GM19397 (cell line): ENCODE measurements around the gene CYTH4.

Source experiments
- ATAC-seq: cut with Tn5 transposase; IDR thresholded peaks from one replicate; pipeline ENCODE4 v1.9.1; 2021; ENCODE audit warnings: mild to moderate bottlenecking, moderate library complexity; ENCODE audit not compliant: unreplicated experiment

CYTH4 gene

DNA sequence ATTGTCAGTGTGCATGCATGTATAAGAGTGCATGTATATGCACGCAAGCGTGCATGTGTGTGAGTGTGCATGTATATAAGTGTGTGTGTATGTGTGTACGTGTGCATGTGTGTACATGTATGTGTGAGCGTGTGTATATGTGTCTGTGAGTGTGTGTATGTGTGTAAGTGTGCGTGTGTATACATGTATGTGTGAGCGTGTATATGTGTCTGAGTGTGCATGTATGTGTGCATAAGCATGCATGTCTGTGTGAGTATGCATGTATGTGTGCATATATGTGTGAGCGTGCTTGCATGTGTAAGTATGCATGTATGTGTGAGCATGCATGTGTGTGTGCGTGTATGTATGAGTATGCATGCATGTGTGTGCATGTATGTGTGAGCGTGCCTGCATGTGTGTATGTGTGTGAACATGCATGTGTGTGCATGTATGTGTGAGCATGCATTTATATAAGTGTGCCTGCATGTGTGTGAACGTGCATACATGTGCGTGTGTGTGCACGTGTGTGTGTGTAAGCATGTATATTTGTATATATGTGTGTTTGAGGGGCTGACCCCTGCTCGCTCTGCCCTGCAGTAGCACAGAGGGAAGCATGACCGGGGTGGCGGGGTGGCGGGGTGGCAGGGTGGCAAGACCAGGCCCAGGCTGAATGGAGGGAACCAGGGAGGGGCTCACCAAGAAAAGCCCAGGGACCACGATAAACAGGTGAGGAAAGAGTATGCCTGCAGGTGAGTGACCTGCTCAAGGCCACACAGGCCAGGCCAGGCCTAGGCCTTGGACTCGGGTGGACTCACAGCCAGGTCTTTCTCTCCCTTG, 26.3 kb downstream of the CYTH4 start:
- no peak for ATAC-seq

GRCh38 chr22:37309211-37310074, 27.1 kb downstream of the CYTH4 start:
- ATAC-seq: no peak

- no peak for ATAC-seq
Measured at GRCh38 chr22:37310075-37310606, 27.8 kb downstream of the CYTH4 start.

DNA sequence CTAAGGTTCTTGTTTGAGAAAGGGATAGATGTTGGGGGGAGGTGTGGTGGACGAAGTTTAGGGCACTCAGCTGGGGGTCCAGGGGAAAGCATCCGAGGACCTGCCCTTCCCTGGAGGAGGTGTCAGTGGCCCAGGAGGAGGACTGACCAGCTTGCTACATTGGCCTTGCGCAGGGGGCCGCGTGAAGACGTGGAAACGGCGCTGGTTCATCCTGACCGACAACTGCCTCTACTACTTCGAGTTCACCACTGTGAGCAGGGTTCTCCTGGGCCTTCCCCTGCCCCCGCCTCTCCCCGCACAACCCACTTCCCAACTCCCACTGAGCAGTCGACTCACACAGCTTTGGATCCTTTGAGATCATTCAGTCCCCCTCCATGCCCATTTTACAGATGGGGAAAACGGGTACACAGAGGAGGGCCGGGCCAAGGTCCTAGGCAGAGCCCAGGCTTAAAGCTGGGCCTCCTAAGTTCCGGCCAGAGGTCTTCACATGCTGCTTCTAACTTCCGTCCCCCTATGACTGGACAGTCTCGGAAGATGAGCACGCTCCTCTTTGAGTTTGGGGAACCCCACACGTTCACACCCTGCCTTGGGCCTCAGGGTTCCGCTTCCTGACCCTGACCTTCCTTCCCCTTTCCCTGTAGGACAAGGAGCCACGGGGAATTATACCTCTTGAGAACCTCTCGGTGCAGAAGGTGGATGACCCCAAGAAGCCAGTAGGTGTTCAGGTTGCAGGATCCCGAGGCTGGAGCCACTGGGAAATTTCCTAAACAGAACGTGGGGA, 28.7 kb downstream of the CYTH4 start:
- no peak for ATAC-seq

- no peak for ATAC-seq
Measured at GRCh38 chr22:37311761-37312312, 29.5 kb downstream of the CYTH4 start.

DNA sequence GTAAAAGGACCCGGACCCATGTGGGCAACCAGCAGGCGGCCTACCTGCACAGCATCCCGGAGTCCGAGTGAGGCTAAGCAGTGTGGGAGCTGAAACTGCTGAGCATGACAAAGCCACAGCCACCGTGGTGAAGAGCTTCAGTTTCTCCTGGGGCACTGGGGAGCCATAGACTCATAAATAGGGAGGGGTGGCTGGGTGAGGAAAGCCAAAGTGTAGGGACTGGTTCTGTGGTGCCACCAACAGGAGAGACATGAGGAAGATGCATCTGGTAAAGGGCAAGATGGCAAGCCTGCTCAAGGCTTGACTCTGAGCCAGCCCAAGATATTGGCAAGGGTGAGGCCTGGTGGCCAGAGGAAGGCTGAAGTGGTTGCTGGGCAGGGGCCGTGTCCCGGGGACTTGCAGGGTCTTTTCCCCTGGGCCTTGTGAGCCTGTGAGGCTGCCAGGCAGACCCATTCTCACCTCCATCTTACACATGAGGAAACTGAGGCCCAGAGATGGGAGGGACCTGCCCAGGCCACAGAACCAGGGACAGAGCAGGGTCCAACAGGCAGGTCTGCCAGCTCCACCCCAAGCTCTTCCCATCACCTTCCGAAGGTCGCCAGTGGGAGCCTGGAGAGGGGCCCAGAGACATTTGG, 30.4 kb downstream of the CYTH4 start:
- ATAC-seq: no peak

DNA sequence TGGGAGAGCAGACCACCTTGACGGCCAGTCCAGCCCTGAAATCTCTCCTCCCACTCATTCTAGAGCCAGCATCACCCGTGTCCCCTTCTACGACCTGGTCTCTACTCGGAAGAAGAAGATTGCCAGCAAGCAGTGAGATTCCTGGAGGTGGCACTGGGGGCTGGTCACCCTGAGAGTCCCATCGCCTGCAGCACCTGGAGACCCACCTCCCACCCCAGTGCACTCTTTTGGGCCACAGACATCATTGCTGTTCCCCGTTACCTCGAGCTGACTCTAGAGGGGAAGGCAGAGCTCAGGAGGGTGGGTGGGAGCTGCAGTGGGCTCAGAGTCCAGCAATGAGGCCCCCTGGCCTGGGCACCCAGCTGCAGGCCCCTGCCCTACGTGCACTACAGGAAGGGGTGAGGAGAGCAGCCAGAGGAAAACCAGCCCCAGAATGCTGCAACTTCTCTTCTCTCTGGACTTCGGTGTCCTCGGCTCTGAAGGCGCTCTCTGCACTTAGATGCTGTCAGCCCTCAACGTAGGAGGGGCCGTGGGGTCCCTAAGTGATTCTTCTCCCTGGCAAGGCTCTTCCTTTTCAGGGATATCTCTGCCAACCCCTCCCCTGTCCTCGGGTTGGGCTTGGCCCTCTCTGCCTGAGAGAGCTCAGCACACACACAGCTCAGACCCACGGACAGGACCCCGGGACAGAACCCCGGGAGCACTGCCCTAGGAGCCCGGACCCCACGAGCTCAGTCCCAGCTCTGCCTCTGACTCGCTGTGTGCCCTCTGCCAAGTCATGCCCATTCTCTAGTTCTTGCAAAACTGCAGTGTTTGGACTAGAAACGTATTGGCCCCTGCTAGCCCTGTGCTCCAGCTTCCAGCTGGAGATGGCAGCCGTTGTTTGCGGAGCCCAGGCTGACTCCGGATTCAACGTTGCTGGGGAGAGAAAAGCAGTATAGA, 31.3 kb downstream of the CYTH4 start:
- ATAC-seq: no peak

- ATAC-seq: no peak
Measured at GRCh38 chr22:37314315-37315074, 32.2 kb downstream of the CYTH4 start.

- no peak for ATAC-seq
Measured at GRCh38 chr22:37316405-37316804, 34.1 kb downstream of the CYTH4 start.

DNA sequence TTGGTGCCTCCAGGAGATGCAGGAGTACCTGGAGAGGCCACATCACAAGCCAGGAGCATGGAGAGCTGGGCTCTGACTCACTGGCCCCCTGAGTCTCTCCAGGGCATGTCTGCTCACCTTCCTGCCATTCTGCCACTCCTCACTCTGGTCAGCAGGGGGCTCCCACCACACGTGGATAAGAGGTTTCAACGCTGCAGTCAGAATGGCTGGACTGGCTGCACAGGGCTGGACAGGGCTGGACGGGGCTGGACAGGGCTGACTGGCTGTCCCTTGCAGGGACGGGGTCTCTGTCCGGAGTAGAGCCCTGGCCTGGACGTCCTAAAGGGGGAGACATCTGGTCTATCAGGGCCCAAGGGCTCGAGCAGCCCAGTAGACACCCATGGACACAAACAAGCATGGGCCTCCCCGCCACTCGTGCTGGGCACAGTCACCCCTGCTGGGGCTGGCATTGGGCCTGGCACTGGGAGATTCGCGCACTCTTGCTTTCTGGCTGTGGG, 34.6 kb downstream of the CYTH4 start:
- no peak for ATAC-seq

DNA sequence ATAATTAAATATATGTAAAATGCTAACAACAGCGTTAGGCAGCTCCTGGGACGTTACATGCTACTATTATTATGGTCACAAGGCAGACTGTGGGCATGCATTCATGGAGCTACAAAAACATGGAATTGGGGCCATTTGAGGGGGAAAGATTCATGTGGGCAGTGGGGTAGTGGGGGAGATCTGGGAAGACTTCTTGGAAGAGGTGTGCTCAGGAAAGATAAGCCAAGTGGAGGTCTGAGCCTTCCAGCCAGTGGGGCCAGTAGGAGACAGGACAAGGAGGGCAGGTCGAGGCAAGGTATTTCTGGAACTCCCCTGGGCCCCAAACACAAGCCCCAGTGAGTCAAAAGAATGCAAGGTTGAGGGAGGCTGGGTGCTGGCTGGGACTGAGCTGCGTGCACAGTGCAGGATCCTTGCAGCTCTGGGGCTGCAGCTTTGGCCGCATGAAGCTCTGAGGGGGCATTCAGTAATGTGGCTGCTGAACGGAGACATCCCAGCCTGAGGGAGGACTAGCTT, 35.4 kb downstream of the CYTH4 start:
- ATAC-seq: no peak

- ATAC-seq: no peak
Measured at GRCh38 chr22:37318364-37319109, 36.2 kb downstream of the CYTH4 start.

DNA sequence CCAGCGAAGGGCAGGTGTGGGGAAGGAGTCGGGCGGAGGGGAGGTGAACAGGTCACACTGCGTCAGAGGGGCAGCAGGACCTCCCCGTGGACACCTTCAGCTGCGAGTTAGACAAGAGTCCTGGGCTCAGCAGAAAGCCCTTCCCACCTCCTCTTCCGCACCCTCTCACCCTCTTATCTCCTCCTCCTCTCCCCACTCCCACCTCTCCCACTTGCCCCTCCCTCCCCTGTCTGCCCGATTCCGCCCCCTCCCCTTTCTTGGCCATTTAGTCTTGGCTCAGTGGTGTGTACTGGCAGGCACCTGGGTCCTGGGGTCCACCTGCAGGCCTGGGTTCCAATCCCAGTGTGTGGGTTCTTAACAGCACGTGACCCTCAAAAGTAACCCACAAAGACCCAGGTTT, 37.2 kb downstream of the CYTH4 start:
- ATAC-seq: no peak

DNA sequence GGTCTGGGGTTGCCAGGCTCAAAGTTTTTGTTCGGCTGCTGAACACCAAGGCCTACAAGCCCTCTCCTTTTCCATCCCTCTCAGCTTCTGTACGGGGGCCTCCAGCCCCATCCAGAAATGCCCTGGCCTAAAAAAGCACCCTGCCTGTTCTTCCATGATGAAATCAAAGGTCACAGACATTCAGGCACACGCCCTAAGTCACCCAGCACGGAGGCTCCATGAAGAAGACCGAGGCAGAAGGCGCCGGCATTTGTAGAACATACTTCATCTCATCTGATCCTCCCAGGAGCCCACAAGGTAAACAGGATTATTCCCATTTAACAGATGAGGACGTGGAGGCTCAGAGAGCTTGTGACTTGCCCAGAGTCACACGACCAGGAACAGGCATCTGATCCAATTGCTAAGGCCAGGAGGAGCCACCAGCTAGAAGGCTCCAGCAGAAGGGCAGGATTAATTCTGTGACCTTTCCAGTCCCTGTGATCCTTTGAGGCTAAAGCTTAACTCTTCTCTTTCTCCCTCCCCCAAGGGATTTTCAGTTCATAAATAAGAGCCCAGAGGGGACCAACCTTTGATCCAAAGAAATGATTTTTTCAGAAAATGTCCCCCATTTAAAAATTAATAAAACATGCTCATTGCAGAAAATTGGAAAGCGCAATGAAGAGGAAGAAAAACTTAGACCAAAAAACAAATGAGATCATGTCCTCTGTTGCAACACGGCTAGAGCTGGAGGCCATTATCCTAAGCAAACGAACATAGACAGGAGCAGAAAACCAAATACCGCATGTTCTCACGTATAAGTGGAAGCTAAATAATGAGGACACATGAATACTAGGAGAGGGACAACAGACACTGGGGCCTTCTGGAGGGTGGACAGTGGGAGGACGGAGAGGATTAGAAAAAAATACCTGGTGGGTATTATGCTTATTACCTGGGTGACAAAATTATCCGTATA, 38.7 kb downstream of the CYTH4 start:
- ATAC-seq: no peak

DNA sequence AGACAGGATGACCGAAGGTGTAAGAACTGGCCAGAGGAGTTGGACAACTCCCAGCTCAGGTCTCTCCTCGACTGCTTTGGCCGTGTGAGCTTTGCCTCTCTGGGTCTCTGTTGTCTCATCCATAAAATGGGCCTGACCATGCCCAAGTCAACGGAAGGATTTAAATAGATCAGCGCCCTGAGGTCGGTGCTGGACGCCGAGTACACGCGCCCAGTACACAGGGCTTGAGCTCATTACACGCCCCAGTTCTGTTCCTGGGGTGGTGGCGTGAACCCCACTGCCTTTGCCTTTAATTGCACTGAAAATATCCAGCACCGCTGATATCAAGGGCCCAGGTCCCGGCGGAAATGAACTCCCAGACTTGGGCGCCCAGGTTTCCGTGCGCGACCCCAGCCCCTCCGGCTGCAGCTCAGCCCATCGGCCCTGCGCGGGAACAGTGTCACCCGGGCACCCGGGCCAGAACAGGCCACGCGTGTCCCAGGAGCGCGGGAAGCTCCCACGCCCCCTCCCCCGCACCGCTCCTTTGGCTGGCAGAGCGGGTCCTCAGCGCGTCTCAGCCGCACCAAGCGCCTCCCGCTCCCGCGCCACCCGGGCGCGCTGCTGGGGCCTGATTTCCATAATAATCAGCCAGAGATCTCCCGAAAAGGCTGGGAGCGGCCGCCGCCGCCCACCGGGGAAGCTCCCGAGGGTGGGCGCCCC, 42.2 kb downstream of the CYTH4 start:
- ATAC-seq: no peak

DNA sequence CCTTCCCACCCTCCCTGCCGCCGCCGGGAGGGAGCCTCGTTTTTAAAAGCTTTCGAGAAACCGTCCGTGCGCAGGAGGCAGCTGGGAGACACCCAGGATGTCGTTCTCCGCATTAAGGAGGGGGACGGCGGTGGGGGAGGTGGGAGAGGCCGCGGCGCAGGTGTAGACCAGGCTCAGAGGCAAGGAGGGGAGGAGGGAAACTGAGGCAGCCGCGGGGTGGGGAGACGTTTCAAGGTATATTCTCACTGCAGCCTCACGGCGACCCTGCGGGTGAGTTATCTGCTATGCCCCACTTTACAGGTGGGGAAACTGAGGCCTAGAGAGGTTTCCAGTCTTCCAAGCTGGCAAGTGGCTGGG, 42.7 kb downstream of the CYTH4 start:
- ATAC-seq: no peak
